ENCODE measurements around the gene CASKIN1. TPM values are rescaled to one million over a fixed set of nuclear protein-coding genes. Genes with fewer than 3 reads are reported as not detected.

CASKIN1 gene
- total RNA-seq, 1 donor from 2014 or later = 2.4 TPM

- H3K4me3 Mint-ChIP-seq (ENCODE audit: unreplicated experiment) = no peak overlapping the region
- no peak overlapping the region for H3K27ac Mint-ChIP-seq (ENCODE audit: unreplicated experiment)
- no peaks in the 10 kb centered on the region for H3K9me3 Mint-ChIP-seq (ENCODE audit: unreplicated experiment)
- H3K36me3 Mint-ChIP-seq (ENCODE audit: low read depth, unreplicated experiment) = peaks cover 5% of the 10 kb centered on the region
- H3K27me3 Mint-ChIP-seq (ENCODE audit: unreplicated experiment) = peaks cover 16% of the 10 kb centered on the region
- H3K4me1 Mint-ChIP-seq (ENCODE audit: unreplicated experiment) = no peaks in the 10 kb centered on the region
- DNase-seq (ENCODE audit: low spot score) = no peak
- TF ChIP-seq CTCF (IDR thresholded peaks at IDR 0.05; ENCODE audit: unreplicated experiment) = no peak
Measured at GRCh38 chr16:2183671-2184070, 12.7 kb downstream of the CASKIN1 start.

GRCh38 chr16:2181952-2182351 is 14.5 kb downstream of the CASKIN1 start:
- Mint-ChIP-seq H3K27ac (ENCODE audit: unreplicated experiment) (no peak overlapping the region), H3K9me3 (ENCODE audit: unreplicated experiment) (no peaks in the 10 kb centered on the region)
- no peak for DNase-seq (ENCODE audit: low spot score)

GRCh38 chr16:2180962-2181923 is 15.2 kb downstream of the CASKIN1 start:
- DNase-seq (ENCODE audit: low spot score) = no peak
- Mint-ChIP-seq H3K4me1 (ENCODE audit: unreplicated experiment) (no peaks in the 10 kb centered on the region), H3K27ac (ENCODE audit: unreplicated experiment) (no peak overlapping the region), H3K36me3 (ENCODE audit: low read depth, unreplicated experiment) (peaks cover 10% of the 10 kb centered on the region), H3K27me3 (ENCODE audit: unreplicated experiment) (peaks cover 20% of the 10 kb centered on the region), H3K9me3 (ENCODE audit: unreplicated experiment) (no peaks in the 10 kb centered on the region), H3K4me3 (ENCODE audit: unreplicated experiment) (peak overlapping the region; percentile 57)
- TF ChIP-seq CTCF (IDR thresholded peaks at IDR 0.05; ENCODE audit: unreplicated experiment) = no peak

More at GRCh38 chr16:2181952-2182351, 14.5 kb downstream of the CASKIN1 start:
- peak overlapping the region; percentile 57 for H3K4me3 Mint-ChIP-seq (ENCODE audit: unreplicated experiment)
- peaks cover 20% of the 10 kb centered on the region for H3K27me3 Mint-ChIP-seq (ENCODE audit: unreplicated experiment)
- no peak for TF ChIP-seq CTCF (IDR thresholded peaks at IDR 0.05; ENCODE audit: unreplicated experiment)
- no peaks in the 10 kb centered on the region for H3K4me1 Mint-ChIP-seq (ENCODE audit: unreplicated experiment)
- H3K36me3 Mint-ChIP-seq (ENCODE audit: low read depth, unreplicated experiment) = peaks cover 10% of the 10 kb centered on the region

- Mint-ChIP-seq H3K4me1 (ENCODE audit: unreplicated experiment) (no peaks in the 10 kb centered on the region), H3K36me3 (ENCODE audit: low read depth, unreplicated experiment) (peaks cover 10% of the 10 kb centered on the region), H3K9me3 (ENCODE audit: unreplicated experiment) (no peaks in the 10 kb centered on the region), H3K27ac (ENCODE audit: unreplicated experiment) (no peak overlapping the region), H3K27me3 (ENCODE audit: unreplicated experiment) (peaks cover 17% of the 10 kb centered on the region), H3K4me3 (ENCODE audit: unreplicated experiment) (no peak overlapping the region)
- TF ChIP-seq CTCF (IDR thresholded peaks at IDR 0.05; ENCODE audit: unreplicated experiment) = no peak
- DNase-seq (ENCODE audit: low spot score) = no peak
Measured at GRCh38 chr16:2180461-2180860, 15.9 kb downstream of the CASKIN1 start.

GRCh38 chr16:2179576-2179975 is 16.8 kb downstream of the CASKIN1 start:
- H3K27me3 Mint-ChIP-seq (ENCODE audit: unreplicated experiment) = peaks cover 17% of the 10 kb centered on the region
- TF ChIP-seq CTCF (IDR thresholded peaks at IDR 0.05; ENCODE audit: unreplicated experiment) = no peak
- H3K27ac Mint-ChIP-seq (ENCODE audit: unreplicated experiment) = no peak overlapping the region
- no peaks in the 10 kb centered on the region for H3K9me3 Mint-ChIP-seq (ENCODE audit: unreplicated experiment)
- no peak overlapping the region for H3K4me3 Mint-ChIP-seq (ENCODE audit: unreplicated experiment)
- no peak for DNase-seq (ENCODE audit: low spot score)
- peaks cover 10% of the 10 kb centered on the region for H3K36me3 Mint-ChIP-seq (ENCODE audit: low read depth, unreplicated experiment)
- H3K4me1 Mint-ChIP-seq (ENCODE audit: unreplicated experiment) = no peaks in the 10 kb centered on the region

All from endothelial cell (in vitro differentiated cells).